SU-DHL-6 (cell line): ENCODE measurements around the gene TMEM250.

Source experiments
- CTCF ChIP-seq: fragments of 200-600 bp; sonication (generic); IDR thresholded peaks from one replicate; pipeline ENCODE4 v1.5.1; 2017; ENCODE audit warnings: antibody characterized with exemption, mild to moderate bottlenecking, low read length, moderate library complexity; ENCODE audit not compliant: insufficient read depth, poor library complexity, severe bottlenecking
- EZH2phosphoT487 ChIP-seq: fragments of 200-600 bp; sonication (generic), shearing (Covaris generic); conservative IDR thresholded peaks from 2 replicates; pipeline ENCODE4 v1.6.1; 2018; ENCODE audit warnings: mild to moderate bottlenecking, antibody characterized with exemption, low read length, moderate library complexity, mixed read lengths

GRCh38 chr9:136075881-136076678, 42.6 kb downstream of the TMEM250 start:
- TF ChIP-seq CTCF: no peak
- no peak for TF ChIP-seq EZH2phosphoT487
